ENCODE measurements around the gene GCNT1.
"Not testable (repeated sequence)": the region's sequence is repeated elsewhere in the genome, so short reads cannot be mapped to it uniquely, and the experiment has no call there.

The GCNT1 gene
- 2.4 to 11.5 (median 10.0) reads per million in 4 donors for total RNA-seq

- DNase-seq: peak; percentile 78 to 89 (median 83)
These were observed at the start of gene GCNT1 for GRCh38 chr9:76458903-76459693. Gene GCNT1 (plus strand): TSS chr9:76459182. CDS start chr9:76502382, 43,200 bp downstream.

- DNase-seq: no peak
These were observed 46.3 kb upstream of the GCNT1 start for GRCh38 chr9:76412638-76413037.

GRCh38 chr9:76413658-76414057 is 45.3 kb upstream of the GCNT1 start:
- DNase-seq: no peak

GRCh38 chr9:76414661-76415060 is 44.3 kb upstream of the GCNT1 start:
- DNase-seq: peak in 1 of 5 donors; percentile 24

GRCh38 chr9:76415154-76415553 is 43.8 kb upstream of the GCNT1 start:
- no peak for DNase-seq

GRCh38 chr9:76415731-76416130 is 43.3 kb upstream of the GCNT1 start:
- DNase-seq: no peak

- no peak for DNase-seq
These were observed 41.6 kb upstream of the GCNT1 start for GRCh38 chr9:76417394-76417793.

- no peak for DNase-seq
These were observed 39.1 kb upstream of the GCNT1 start for GRCh38 chr9:76419782-76420380.

GRCh38 chr9:76423216-76424177 is 35.5 kb upstream of the GCNT1 start:
- DNase-seq: no peak

GRCh38 chr9:76424491-76424890 is 34.5 kb upstream of the GCNT1 start:
- no peak for DNase-seq

GRCh38 chr9:76425677-76426453 is 33.1 kb upstream of the GCNT1 start:
- no peak for DNase-seq

GRCh38 chr9:76426807-76427419 is 32.1 kb upstream of the GCNT1 start:
- no peak for DNase-seq

- no peak for DNase-seq
These were observed 27.4 kb upstream of the GCNT1 start for GRCh38 chr9:76431601-76432000.

- DNase-seq: no peak
These were observed 25.6 kb upstream of the GCNT1 start for GRCh38 chr9:76433406-76433805.

- DNase-seq: no peak
These were observed 25.1 kb upstream of the GCNT1 start for GRCh38 chr9:76433836-76434235.

GRCh38 chr9:76434897-76435296 is 24.1 kb upstream of the GCNT1 start:
- not testable (repeated sequence) for DNase-seq

- not testable (repeated sequence) for DNase-seq
These were observed 21.8 kb upstream of the GCNT1 start for GRCh38 chr9:76437017-76437699.

- DNase-seq: peak in 1 of 5 donors; percentile 19
These were observed 20.0 kb upstream of the GCNT1 start for GRCh38 chr9:76438841-76439588.

- peak in 1 of 5 donors; percentile 37 for DNase-seq
These were observed 17.2 kb upstream of the GCNT1 start for GRCh38 chr9:76441551-76442322.

GRCh38 chr9:76443887-76444286 is 15.1 kb upstream of the GCNT1 start:
- no peak for DNase-seq
